Stimulated activated CD4-positive, alpha-beta T cell treated with anti-CD3 and anti-CD28 coated beads, Interleukin-1b, Interleukin-23, amount 100 ng/mL, for 48 hours (primary cell): ENCODE results near the gene SPON1.
"Not testable (repeated sequence)": the region's sequence is repeated elsewhere in the genome, so short reads cannot be mapped to it uniquely, and the experiment has no call there.

Experiments used
- DNase-seq: peaks from one replicate; pipeline ENCODE4 v3.0.0-alpha.2; 2020

SPON1 gene

GRCh38 chr11:14042686-14043465 lies 80.4 kb downstream of the SPON1 start:
- no peak for DNase-seq

DNA sequence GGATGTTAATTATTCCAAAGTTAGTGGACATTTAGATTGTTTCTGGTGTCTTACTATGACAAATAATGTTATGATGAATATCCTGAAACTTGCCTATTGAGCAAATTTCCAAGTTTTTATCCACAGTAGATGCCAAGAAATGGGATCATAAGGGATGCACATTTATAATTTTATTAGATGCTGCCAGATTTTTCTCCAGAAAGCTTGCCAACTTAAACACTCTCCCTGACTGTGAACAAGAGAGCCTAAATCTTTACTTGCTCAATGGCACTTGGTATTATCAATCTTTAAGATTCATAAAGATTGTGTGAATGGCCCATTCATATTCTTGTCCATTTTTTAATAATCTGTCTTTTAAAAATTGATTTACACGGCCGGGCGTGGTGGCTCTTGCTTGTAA lies 82.4 kb downstream of the SPON1 start:
- DNase-seq, result no peak

DNA sequence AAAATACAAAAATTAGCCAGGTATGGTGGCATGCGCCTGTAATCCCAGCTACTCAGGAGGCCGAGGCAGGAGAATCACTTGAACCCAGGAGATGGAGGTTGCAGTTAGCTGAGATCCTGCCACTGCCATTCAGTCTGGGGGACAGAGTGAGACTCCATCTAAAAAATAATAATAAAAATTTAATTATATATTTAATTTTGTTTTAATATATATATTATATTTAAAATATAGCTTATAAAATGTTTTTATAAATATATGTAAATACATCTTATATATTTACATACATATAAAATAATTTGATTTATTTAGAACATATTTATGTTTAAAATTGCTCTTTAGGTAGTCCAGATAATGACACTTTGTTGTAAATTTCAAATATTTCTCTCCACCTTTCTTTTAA lies 82.9 kb downstream of the SPON1 start:
- DNase-seq, result no peak

DNA sequence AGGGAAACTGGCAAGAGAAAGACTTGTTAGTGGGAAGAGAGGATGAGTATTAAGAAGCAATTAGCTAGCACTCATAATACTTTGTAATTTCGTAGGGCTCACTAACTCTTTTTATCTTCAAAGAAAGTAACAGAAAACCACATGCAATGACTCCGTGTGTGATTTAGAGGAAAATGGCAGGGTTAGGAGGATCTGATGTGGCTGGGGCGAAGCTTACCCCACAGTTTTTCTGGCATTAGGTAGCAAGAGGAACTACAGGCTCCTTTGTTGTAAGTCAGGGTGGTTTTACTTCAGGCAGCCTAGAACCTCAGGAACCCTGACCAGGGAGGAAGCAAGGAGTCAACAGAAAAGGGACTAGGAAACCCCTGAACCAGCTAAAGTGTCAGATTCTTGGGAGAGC lies 89.7 kb downstream of the SPON1 start:
- DNase-seq, result no peak

GRCh38 chr11:14054116-14055107 lies 91.9 kb downstream of the SPON1 start:
- DNase-seq, result no peak

DNA sequence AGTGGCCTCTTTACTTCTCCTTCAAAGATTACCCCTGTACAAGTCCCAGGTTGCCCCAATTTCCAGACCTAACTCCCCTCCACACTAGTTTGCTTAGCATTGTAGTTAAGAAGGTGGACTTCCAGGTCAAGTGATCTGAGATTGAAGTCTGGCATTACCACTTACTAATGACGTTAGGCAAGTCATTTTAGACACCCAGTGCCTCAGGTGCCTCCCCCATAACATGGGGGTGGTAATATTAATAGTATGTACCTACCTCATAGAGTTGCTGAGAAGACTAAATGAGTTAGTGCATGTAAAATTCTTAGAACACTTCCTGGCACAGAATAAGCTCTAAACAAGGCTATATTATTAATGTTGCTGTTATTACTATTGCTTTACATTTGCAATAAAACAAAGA lies 93.4 kb downstream of the SPON1 start:
- DNase-seq, result no peak

- DNase-seq, result no peak
Measured at GRCh38 chr11:14058061-14058460, 95.5 kb downstream of the SPON1 start.

- no peak for DNase-seq
Measured at GRCh38 chr11:14059491-14059890, 97.0 kb downstream of the SPON1 start.

- DNase-seq, result no peak
Measured at GRCh38 chr11:14061721-14062120, 99.2 kb downstream of the SPON1 start.

- DNase-seq, result peak; percentile 12
Measured at GRCh38 chr11:14065141-14065540, 102.6 kb downstream of the SPON1 start.

DNA sequence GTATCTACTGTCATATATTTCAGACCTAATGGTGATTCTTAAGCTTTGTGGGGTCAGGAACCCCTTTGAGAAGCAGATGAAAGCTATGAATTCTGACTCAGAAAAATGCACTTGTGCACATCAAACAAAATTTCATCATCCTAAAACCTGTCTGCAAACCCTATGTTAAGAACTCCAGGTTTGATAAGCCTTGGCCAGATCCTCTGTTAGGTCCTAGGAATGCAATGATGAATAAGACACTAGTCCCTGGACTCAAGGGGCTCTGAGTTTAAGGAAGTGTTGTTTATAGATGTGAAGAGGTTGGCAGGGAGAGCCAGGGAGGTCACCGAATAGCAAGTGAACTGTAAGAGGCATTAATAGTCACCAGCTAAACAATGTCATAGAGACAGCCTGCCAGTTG lies 103.2 kb downstream of the SPON1 start:
- no peak for DNase-seq

GRCh38 chr11:14067686-14068085 lies 105.2 kb downstream of the SPON1 start:
- no peak for DNase-seq

GRCh38 chr11:14070896-14071295 lies 108.4 kb downstream of the SPON1 start:
- no peak for DNase-seq

GRCh38 chr11:14073849-14074476 lies 111.4 kb downstream of the SPON1 start:
- DNase-seq, result no peak

DNA sequence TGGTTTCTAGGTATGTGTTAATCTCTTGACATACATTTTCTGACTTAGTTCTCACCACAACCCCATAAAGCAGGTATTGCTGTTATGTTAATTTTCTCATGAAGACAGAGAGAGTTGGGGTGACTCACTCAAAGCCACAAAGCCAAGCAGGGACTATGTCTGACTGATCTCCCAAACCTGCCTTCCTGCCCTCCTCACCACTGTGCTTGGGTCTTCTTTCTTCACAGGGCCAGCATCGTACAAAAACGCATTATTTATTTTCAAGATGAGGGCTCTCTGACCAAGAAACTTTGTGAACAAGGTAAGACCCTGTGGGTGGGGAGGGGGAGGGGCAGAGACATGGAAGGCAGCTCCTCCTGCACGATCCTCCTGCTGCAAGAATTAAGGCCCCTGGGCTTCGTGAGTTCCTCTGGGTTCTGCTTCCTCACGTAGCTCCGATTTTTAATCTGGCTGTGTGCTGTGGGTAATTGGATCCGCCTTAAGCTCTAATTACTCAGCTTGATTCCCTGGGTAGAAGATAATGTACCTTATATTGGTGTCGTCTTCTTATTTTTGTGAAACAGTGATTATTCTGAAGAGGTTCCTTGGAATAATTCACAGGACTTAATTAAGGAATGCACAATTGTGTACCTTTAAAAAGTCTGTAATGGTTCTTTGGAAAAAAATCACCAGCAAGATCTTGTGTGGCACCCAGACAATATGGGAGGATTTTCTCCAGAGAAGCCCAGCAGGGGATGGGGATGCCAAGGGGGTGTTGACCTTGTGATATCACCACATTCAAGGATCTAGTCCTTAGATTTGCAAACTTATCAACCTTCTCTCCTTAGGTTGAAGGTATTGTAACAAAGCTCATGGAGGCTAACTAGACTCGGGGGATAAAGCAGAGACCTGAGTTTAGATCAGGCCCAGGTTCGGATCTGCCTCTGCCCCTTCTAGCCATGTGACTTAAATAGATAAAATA lies 112.9 kb downstream of the SPON1 start:
- peak; percentile 76 for DNase-seq

GRCh38 chr11:14079011-14079410 lies 116.5 kb downstream of the SPON1 start:
- no peak for DNase-seq

DNA sequence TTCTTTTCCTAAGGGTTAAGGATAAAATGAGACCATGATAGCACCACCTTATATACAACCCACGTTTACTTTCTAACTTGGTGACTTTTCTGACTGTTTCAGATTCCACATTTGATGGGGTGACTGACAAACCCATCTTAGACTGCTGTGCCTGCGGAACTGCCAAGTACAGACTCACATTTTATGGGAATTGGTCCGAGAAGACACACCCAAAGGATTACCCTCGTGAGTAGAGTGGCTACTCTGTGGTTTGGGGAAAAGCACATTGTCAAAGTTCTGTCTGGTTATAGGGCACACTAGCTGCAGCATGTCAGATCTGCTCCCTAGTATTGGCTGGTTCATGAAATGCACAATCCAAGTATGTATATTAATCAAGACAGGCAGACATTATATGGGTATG lies 117.3 kb downstream of the SPON1 start:
- DNase-seq, result no peak

DNA sequence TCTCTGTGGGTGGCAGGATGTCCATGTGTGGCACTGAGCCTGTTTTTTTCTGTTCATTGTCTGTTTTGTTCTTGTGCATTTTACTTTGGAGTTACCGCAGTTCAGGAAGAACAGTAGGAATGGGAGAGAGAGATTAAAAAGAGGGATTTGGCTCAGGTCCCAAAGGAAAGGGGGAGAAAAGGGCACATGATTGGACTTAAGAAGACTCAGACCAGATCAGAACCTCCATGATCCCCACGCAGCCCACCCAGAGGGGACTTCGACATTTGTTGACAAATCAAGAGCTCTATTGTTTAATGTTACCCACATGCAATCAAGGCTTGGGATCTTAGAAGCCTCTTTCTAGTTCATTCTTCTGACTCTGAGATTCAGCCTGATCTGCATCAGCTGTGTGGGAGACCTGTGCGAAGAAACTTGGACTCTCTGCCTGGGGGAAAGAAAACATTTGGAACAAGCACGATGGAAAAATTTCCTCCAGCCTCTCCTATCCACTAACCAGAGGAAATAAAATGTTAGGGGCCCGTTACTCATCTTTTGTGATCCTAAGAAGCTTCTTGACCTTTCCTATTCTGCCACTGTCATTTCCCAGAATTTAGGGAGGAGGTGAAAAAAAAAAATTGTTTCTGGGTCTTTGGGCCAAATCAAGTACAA lies 119.2 kb downstream of the SPON1 start:
- no peak for DNase-seq

- DNase-seq, result no peak
Measured at GRCh38 chr11:14082338-14082737, 119.8 kb downstream of the SPON1 start.

GRCh38 chr11:14088861-14089260 lies 126.3 kb downstream of the SPON1 start:
- DNase-seq, result not testable (repeated sequence)

DNA sequence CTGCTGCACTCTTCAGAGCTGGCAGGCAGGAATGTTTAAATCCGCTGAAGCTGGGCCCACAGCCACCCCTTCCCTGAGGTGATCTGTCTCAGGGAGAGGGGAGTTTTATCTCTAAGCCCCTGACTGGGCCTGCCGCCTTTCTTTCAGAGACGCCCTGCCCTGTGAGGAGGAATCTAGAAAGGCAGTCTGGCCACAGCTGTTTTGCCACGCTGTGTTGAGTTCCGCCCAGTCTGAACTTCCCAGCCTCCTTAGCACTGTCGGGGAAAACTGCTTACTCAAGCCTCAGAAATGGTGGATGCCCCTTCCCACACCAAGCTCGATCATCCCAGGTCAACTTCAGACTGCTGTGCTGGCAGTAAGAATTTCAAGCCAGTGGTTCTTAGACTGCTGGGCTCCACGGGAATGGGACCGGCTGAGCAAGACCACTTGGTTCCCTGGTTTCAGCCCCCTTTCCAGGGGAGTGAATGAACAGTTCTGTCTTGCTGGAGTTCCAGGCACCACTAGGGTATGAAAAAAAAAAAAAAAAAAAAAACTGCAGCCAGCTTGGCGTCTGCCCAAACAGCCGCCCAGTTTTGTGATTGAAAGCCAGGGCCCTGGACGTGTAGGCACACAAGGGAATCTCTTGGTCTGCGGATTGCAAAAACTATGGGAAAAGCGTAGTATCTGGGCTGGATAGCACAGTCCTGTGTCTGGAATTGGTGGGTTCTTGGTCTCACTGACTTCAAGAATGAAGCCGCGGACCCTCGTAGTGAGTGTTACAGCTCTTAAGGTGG lies 127.4 kb downstream of the SPON1 start:
- DNase-seq, result no peak
